Hepatic stellate cell (primary cell): ENCODE measurements around the gene HHLA2.

ENCODE experiments used
- DNase-seq: peaks from one replicate; pipeline ENCODE4 v3.0.0; 2011; ENCODE audit warnings: low spot score

Gene HHLA2

DNA sequence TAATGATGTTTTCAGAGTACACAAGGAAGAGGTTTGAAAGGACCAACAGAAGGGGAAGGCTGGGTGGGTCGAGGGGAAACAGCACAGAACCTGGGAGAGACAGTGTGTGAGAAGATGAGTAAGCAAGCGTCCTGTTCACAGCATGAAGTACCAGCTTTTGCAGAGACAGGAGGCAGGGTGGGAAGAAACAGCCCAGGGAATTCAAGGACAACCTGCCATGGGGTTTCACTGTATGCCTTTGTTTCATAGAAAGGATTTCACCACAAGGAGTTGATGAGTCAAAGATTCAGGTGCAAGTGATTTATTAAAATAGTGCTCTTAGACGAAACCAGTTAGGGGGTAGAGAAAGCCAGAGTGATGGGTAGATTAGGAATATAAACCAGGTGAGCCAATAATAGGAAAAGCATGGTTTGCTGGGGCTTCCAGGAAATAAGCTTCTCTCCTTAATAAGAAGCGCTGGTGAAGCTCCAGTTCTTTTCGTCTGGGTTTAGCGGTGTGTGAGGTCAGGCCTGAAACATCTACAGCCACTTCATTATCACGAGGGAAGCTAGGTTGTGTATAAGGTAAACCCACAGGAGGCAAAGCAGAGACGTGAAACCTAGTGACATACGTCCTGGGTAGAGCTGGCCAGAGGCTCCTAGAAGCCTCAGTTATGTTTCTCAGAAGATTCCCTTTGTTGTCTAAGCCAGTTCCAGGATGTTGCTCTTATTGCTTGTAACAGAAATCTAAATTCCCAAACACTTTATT is 3.9 kb downstream of the HHLA2 start:
- DNase-seq, result no peak

DNA sequence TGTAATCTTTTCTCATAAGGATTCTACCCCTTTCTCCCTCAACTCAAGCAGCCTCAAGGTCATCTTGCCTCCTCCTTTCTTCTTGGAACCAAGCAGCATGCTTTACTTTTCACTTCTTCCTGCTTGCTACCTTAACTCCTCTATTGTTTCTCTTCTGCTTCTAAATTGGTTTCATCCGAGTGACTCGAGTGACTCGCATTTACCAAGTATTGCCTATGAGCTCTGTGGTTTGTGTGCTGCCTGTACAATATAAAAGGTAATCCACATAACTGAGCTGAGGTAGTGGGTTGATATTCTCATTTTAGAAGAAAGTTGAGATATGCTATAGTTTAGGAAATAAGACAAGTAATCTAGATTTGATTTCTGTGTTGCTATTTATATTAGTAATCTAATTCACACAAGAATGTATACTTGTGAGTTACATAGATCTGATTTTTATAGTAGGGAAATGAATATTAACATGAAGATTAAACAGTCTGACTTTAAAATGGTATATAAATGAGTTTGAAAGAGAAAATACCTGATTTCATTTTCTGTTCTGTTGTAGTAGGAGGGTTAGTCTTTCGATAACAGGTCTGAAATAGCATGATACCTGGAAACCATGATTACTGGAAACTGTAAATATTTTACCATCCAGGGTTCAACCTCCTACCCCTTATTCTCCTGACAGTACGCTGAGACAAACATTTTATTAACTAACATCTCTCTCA is 5.5 kb downstream of the HHLA2 start:
- no peak for DNase-seq

DNA sequence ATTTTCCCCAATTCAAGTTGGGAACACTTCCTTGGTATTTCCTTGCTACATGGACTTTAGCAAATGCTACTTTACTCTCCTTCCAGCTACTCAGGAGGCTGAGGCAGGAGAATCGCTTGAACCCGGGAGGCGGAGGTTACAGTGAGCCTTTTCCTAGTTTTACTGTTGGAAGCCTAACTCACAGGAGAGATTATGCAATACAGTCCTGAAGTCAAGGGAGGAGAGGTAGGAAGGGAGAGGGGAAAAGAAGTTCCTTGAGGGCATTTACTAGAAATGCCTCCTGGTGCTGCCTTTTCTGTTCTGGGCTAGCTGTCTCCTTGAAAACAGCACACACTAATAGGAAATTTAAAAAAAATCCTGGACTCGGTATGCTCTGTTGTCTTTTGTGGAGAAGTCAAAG is 6.2 kb downstream of the HHLA2 start:
- DNase-seq, result no peak

DNA sequence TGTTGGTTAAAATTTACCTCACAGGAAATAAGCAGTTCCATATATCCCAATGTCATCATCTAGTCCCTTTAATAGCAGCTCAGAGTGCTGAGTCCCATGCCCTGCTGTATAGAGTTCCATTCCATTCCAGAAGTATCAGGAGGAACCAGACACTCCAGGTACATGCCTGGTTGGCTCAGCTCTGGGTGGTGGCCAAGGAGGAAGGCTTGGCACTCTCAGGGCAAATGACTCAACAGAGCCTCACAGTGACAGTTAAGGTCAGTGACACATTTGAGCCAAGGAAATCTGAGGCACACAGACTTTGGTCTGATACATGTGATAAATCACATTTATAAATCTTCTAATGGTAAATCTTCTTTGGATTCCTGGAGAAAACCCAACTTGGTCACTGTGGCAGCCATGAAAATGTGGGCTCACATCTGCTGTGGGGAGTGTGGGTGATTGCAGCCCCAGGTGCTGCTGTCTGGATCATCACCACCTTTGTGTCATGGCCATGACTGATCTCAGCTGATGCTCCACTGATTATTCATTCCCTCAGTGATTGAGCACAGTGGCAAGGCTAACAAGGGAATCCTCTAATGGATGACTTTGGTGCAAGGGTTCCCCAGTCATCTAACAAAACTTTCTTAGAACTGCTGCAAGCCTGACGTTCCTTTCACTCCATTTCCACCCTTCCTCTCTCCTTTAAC is 9.3 kb downstream of the HHLA2 start:
- DNase-seq, result no peak

DNA sequence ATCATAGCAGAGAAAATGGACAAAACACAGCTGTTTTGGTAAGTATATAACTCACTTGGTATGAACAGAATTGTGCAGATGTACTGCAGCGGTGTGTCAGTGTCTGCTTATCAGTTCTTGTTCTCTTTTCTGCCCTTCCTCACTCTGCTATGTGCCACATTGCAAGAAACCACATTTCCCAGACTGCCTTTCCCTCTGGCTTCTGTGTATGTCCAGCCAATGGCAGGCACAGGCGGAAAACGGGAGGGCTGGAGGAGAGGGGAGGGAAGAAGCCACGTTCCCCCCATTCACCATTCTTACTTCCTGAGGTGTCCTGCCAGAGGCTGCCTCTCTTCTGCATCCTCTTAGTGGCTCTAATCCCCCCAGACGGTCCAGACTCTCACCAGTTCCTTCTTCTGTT is 15.4 kb downstream of the HHLA2 start:
- no peak for DNase-seq

DNA sequence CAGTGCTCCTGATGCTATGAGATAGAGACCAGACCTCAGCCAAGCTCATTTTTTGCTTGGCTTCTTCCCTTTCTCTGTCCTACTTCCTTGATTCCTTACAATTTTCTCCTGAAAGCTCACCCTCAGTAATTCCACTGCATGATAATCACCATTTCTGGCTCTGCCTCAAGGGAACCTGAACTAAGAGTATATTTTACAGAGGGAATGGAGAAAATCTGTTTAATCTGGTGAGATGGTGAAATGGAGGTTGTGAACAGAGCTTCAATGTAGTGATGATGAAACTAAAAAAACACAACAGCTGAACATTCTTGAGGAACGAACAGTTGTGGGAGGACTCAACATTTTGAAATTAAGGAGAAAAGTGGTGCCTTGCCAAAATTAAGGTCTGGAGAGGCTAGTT is 16.3 kb downstream of the HHLA2 start:
- no peak for DNase-seq

DNA sequence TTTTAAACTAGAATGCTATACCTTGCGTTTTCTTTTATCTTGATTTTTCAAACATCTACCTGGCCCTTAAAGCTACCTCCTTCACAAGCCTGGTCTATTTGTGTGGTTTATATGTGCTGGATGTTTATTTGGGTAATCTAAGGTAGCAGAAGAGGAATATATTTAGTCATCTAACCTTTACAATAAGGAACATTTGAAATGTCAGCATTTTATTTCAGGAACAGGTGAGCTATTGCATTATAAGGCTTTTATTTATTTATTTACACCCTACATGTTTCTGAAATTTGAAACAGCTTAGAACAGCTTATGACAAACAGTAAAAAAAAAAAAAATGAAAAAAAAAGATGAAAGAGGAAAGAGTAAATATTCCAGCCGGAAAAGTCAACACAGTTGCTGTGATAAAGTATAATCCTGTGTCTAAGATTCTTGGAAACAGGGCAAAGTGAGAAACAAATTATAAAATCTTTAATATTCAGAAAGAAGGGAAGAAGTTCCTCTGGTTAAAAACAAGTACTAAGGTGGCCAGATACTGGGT is 19.5 kb downstream of the HHLA2 start:
- DNase-seq, result no peak

DNA sequence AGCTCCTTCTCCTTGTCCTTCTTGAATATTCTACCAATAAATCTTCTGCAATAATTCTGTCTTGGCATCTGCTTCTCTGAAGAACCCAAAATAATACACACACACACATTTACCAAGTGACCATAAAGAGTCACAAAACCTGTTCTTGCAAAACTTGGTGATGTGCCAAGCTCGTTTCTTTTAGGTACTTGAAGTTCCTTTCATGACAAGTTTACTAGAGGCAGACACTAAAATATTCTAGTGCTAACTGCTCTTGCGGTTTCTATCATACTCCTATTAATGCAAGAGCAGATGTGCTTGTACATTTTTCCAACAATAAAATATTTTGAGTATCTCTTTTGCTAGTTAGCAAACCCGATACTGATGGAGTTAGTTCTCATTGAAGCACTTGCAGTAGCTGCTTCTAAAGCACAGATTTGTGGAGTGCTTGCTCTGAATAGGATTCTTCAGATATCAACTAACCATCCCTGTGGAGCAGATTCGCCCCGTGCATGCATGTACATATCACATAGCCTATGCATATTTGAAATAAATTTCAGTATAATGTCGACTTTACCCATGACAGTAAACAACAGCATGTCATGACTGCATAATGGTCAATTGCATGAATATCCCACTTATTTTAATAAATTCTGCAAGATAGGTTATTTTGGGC is 23.2 kb downstream of the HHLA2 start:
- no peak for DNase-seq

DNA sequence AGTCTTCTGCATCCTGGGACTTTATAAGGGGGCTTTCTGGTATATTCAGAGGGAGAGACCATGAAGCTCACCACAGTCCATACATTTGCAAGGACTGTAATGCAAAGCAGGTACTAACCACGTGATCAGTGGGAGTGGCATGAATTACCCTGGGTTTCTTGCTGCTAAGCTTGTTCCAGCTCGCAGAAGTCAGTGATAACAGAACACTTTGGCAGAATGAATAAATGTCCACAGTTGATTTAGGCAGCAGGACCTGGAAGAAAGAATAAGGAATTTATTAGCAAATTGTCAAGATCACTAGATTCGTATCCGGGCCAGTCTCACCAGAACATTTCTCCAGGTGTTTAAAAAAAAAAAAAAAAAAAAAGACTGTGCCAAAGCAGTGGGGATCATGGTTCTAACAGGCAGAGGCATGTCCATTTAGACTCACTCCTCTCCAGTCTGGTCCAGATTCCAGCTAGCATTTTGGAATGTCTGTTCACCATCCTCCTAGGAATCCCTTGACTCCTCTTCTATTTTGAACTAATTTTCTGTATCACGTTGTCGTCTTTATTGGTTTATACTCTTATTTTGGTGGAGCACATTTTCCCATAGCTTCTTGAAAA is 24.5 kb downstream of the HHLA2 start:
- no peak for DNase-seq

DNA sequence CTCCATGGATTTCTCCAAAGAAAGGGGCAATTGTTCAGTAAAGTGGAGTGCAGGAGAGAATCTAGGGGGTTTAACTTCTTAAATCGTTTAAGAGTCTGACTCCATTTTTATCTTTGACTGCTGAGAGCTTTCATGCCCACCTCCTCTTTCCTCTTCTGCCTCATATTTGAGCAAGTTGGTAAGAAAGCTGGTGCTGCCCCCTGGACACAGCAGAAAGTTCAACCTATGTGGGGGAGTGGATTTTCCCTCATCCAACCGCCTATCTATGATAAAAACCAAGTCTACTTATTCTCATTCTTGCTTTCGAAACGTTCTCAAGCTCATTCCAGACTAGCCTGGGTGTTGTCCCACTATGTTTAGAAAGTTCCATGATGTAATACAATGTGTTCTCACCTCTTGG is 26.0 kb downstream of the HHLA2 start:
- DNase-seq, result no peak

DNA sequence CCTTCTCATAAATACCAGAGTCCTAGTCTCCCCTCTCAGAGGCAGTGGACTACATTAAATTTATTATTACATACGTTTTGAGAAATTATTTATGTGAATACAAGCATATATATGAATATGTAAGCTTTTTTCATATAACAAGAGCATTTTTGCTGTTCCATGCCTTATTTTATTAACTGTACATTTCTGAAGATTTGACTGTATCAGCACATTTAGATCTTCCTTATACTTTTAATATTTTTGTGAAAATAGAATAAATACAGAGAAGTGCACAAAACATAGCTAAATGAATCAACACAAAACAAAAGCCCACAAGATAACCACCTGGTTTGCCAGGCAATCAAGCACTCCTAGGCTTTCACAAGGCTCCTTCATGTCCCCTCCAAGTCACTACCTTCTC is 27.8 kb downstream of the HHLA2 start:
- no peak for DNase-seq

DNA sequence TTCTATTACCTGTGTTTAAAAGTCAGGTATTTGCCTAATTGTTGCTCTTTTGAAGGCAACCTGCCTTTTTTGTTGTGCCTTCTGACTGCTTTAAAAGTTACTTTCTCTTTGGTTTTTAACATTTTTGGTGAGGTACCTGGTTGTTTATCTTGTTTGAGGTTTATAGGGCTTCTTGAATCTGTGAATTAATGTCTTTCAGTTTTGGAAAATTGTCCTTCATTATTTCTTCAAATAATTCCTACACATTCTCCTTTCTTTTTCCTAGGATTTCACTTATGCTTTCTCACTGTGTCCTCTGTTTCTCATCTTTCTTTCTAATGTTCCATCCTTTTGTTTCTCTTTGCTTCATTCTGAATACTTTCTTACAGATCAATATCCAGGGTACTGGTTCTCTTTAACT is 30.8 kb downstream of the HHLA2 start:
- no peak for DNase-seq

DNA sequence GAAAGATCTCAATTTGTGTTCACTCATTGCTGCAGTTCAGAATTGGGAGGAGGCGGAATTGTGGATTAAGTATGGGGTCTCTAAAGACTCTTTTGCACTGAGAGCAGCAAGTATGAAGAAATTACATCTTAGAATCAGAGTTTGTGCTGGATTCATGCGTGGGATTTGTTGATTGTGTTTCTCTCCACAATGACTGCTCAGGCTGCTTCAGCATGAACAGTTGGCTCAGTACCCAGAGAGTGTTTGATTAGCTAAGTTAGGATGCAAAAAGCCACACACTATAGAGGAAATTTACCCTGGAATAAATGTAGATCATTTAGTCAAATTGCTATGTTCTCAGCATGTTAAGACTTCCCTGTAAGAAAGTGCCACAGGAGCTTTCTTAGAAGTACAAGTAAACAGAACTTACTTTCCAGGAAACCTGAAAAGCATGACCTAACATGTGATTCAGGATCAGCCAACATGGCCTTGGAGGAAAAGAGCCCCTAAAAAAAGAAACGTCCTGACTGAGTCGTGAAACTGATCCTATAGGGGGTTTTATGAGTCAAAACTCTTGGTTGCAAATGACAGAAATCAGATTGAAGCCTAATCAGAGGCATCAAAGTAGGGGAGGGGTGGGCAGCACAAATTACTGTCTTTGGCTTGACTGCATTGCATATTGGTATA is 32.6 kb downstream of the HHLA2 start:
- DNase-seq, result no peak

DNA sequence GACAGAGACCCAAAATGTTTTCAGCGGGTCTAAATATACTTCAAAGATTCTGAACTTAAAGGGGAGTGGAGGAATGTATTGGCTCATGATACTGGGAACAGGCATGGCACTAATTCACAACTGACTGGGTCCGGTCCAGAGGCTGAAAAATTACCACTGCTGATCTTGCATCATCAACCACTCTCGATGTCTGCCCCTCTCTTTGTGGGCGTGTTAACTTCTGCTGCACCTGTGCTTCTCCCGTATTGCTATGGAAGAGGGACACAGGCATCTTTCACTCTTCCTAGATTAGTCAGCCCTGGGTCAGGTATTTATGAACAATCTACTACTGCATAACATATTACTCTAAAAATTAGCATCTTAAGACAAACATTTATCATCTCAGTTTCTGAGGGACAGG is 33.2 kb downstream of the HHLA2 start:
- DNase-seq, result no peak

DNA sequence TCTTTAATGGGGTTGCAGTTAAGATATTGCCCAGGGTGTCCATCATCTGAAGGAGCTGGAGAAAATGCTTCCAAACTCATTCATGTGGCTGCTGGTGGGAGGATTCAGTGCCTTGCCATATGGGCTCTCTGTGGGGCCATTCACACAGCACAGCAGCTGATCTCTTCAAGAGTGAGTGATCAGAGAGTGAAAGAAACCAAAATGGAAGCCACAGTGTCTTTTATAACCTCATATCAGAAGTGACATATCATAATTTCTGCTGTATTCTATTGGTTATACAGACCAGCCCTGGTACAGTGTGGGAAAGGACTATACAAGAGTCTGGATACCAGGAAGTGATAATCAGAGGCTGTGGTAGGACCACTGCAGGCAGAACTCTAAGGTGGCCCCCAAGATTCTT is 33.6 kb downstream of the HHLA2 start:
- DNase-seq, result no peak

DNA sequence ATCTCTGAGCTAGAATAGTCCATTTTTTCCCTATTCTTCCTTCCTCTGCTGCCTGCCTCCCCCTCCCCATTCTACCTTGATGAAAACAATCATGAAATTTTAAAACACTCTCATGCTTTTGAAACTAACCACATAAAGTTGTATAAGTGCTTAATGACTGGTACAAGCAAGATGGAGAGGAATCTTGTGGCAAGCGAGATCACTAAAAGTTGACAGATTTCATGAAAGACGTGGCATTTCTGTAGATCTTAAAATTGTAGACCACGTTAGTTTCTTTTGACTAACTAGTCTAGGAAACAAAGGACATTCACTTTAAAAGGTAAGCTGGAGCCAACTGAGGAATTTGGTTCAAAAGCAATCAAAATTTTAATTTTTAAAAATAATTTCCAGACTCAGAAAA is 35.4 kb downstream of the HHLA2 start:
- no peak for DNase-seq

DNA sequence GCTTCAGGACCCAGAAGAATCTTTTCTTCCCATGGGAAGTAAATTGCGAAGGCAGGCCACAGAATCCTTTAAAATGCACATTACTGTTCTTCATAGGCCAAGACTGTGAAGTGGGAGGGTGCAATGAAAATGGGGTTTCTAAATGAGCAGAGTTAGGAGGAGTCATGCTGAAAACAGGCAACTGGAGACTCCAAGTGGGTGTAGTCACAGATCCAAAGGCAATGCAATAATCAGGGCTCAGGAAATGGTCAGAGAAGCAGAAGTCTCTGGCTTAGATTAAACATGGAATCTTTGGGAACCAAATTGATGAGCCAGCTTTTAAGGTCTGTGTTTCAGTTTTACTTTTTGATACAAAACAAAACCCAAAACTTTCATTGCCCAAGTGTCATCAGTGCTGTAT is 37.6 kb downstream of the HHLA2 start:
- DNase-seq, result no peak

DNA sequence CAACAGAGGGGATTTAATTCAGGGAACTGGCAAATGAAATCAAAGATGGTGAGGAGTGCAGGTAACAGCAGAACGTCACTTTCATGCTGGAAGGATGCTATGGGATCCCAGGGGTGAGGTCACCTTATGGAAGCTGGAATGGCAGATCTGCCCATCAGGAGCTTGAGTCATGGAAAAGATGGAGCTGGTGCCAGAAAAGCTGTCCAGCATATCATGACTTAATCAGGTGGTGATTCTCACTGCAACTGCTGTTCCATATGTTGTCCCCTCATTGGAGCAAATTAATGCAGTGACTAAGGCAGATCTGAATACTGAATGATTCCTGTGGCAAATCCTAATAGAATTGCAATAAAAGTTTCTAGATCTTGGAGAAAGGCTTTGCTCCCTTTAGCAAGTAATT is 38.4 kb downstream of the HHLA2 start:
- no peak for DNase-seq

DNA sequence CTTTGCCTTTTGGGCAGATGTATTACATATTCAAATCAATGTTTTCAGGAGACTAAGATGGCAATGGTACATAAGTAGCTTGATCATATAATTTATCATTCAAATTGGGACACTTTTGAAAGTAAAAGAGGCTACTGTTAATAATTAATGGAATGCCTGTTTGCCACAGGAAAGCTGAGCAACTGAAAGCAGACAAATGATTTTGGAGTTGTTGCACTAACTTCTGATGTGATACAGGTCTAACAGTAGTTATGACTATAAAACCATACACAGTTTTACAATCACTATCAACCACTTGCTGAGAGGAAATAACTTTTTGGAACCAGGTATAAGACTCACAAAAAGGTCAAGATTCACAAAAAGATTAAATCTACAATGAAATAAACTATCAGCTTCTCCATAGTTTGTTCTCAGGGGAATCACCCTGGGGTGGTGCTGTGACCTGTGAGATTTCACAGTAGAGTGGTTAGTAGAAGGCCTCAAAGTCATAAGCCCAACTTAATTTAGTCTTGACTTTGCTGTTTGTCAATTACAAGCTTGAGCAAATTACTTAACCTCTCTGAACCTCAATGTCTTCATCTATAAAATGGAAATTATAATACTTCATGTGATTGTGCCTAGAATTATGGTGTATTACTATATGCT is 42.7 kb downstream of the HHLA2 start:
- DNase-seq, result no peak

DNA sequence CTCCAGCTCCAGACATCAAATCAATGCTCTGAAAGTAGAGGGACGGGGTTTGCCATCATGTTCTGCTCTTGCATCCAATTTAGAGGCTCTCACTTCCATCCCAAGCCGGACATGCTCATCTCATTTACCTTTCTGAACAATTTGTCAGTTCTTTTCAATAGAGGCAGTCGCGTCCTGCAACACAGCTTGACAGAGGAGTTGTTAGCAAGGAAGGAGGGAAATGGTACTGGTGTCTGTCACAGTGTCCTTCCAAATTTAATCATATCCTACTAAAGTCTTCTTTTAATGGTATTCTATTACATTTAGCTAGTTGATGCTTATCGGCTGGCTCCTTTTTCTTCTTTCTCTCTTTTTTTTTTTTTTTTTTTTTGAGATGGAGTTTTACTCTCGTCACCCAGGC is 45.6 kb downstream of the HHLA2 start:
- DNase-seq, result no peak

DNA sequence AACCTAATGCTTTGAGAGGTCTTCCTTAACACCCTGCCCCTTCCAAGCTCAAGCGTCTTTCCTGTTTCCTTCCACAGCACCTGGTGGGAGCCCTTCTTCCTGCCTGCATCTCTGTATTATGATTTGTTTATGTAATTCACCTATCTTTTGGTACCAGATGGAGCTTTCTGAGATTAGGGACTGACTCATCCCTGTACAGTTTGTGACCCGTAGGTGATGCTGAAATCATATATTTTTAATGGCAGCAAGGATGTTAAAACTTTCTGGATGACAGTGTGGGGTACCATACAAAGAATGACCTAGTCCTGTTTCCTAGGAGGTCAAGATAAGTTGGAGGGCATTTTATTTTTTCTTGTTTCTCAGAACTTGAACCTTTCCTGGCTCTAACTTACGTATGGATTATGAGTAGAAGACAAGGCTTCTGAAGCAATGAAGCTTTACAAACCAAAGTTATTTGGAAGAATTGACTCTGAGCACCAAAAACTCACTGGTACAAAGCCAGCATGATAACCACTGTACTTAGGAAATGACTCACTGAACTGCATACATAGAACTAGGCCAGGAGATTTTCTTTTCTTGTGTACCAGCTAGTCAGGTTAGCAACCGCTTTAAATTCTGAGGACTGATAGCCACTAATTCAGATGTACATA is 46.6 kb downstream of the HHLA2 start:
- DNase-seq, result no peak
